Endometrium (tissue), 2 donors: ENCODE measurements around the gene CLEC16A.
"Not testable (repeated sequence)": the region's sequence is repeated elsewhere in the genome, so short reads cannot be mapped to it uniquely, and the experiment has no call there.

ENCODE experiments used
- FAIRE-seq: peaks from 2 replicates; lab custom pipeline; 2012; peaks lifted over from hg19 to GRCh38; lab: Jason Lieb, UNC
- donor health status: control.
- donor health status: control.

Gene CLEC16A

DNA sequence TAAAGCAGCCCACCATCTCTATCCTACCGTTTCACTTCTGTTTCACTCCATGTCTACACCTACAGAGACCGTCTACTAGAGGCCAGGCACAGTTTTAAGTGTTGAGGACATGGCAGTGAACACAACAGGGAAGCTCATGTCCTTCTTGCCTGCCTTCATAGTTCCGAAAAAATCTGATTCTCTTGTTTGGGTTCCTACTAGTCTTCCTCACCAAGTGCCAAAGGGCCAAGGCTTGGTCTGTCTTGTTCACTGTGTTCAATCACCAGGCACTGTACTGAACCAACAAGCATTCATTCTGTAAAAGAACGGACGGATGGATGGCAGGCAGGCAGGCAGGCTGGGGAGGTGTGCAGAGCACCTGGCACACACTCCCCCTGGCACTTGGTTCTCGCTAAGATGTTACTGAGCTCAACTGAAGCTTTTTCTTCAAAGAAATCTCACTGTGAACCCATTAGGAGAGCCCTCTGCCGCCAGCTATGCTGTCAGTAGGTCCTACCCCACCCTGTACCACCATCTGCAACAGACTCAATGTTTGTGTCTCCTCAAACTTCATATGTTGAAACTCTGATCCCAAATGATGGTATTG lies 4.6 kb upstream of the CLEC16A start:
- no peak for FAIRE-seq

DNA sequence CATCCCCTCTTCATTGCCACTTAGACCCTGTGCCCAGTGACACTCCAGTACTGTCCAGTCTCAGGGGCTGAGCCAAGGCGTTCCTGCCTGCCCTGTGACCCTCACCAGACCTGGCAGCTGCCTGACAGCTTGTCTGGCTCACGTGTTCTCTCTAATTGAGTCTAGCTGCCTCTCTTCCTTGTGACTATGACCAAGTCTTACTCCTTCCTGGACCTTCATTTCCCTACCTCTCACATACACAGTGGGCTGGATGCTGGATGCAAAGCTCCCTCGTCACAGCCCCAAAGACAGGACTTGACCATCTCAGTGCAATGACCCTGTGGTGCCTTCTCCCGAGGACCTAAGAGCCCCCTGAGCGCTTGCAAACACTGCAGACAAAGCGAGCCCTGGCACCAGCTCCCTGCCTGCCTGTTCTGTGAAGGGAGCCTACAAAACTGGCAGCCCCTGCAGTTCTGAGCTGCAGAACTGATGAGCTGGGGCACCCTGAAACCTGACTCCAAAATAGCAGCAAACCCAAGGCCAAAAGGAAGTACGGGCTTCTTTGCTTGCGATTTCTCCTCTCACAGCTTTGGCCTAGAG lies 3.8 kb upstream of the CLEC16A start:
- FAIRE-seq = no peak

DNA sequence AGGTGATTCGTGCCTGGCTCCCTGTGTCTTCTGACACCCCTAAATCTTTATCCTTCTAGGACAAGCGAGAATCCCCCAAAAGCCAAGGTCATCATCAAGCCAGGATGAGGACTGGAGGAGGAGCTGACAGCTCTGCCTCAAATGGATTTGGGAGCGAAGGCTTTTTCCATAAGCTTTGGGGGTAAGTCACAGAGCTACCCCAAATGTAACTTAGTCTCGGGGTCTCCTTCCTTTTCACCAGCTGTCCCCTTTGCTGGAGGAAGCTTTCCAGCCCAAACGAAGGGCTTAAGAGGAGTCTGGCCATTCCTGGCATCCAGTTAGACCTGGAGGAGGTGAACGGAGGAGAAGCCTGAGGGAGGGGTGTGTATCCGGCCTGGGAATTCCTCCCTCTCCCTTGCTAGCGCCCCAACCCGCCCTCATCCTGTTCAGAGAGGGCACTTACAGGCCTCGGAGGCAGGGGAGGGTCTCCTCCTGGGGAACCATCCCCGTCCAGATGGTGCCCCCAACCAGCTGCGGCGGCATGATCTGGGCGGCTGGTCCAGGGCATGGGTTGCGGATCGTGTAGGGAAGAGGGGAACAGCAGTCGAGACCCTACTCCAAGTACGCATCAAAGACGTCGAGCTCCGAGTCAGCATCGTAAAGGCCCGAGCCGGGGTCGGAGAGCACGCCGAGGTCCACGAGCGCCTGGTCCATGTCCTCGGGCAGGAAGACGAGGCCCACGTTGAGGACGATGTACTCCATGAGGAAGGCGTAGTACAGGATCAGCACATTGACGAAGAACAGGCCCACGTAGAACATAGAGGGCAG lies 3.0 kb upstream of the CLEC16A start:
- no peak for FAIRE-seq

DNA sequence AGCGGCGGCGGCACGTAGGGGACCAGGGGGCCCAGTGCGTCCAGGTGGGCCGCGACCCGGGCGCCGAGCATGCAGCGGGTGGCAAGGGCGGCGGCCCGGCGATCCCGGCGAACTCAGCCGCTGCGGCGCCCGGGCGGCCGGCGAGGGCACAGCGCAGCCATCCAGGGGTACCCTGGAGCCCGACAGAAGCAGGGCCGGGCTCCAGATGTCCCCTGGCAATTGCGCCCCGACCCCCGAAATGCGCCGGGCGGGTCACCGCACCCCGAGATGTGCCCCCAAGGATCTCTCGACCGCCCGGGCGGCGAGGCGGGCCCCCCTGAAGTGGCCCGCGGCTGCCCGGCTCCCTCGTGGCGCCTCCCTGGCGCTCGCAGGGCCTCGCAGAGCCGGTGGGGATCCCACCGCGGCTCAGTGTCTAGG lies 2.4 kb upstream of the CLEC16A start:
- not testable (repeated sequence) for FAIRE-seq

DNA sequence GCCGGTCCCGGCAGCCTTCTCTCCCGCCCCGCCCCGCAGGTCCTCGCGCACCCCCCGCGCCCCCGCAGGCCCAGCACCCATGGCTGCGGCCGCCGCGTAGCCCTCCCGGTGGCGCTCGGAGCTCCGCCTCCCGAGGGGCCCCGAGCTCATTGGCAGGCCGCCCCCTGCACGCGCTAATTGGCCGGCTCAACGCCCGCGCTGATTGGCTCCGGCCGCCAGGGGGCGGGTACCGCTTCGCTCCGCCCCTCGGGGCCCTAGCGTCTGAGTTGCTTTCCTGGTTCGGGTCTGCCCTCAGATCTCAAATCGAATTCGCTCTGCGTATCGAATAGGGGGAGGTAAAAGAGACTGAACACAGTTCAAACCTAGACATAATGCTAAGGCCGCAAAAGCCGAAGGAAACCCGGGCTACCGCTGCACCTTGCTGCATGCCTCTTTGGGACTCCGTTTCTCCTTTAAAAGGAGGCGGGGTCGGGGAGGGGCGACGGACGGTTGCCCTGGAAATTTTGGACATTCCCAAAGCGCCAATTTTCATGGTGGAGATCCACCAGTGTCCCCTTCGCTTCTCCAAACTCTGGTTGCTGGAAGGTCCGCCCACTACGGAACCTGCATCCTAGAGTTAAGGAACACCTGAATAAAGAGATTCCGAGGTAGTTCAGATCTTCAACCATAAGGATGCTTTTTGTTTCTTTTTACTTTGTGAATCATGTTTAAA lies 1.9 kb upstream of the CLEC16A start, which contains the start of gene DEXI:
DEXI (minus strand) TSS at position 117 of the 712 bp plus-strand sequence. CDS start 463 bp downstream, outside the sequence.
- FAIRE-seq = no peak

DNA sequence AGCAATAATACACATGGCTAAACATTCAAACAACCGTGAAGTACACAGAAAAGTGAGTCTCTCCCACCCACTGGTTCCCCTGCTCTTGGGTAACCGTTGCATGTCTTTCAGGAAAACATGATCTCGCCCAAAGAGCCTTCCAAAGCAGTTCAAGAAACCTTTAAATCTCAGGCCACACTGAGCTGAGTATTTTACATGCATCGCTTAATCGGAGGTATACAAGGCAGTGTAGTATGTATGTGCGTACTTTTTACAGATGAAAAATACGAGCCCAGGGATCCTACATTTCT lies 1.4 kb upstream of the CLEC16A start:
- FAIRE-seq = no peak

DNA sequence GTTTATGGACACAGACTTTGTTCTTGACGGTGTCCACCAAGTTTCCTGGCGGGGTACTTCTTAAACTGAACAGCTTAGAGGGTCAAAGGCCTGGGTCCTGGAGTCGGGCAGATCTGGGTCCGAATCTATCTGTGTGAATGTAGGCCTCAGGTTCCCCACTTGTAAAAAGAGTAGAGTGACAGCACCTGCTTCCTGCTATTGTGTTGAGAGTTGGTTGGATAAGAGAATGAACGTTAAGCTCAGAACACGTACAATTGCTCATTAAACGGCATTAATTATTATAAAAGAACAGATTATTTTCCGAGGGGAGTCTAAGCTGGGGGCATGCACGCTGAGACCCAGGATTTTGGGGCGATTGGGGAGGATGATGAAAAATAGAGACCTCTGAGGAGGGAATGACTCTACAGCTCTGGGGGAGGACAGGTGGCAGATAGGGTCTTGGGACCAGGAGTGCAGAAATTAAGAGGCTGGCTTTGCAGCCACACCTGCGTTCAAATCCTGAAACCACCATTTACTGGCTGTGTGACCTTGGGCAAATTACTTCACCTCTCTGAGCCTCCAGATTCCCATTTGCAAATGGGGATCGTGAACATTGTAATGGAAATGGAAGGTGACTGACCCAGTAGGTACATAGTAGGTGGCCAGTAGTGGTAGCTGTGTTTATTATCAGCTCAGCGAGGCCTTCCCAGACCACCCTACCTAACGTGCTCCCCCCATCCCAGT lies 862 bp downstream of the CLEC16A start:
- FAIRE-seq = no peak

DNA sequence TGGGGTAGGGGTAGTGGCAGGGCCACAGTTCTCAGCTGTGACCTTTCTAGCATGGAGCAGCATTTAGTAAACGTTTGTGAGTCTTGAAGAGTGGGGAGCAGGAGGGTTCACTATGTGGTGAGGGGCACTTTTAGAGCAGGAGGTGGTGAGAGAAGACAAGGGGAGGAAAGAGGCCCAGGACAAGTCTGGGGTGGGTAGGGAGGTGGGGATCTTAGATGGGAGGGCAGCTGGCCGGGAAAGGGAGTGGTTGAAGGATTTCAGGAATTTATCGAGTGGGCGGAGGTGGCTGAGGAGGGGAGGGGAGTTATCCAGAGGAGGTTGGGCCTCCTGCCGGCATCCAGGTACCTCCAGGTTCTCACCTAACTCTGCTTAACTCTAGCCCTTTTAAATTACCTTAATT lies 1.9 kb downstream of the CLEC16A start:
- no peak for FAIRE-seq

DNA sequence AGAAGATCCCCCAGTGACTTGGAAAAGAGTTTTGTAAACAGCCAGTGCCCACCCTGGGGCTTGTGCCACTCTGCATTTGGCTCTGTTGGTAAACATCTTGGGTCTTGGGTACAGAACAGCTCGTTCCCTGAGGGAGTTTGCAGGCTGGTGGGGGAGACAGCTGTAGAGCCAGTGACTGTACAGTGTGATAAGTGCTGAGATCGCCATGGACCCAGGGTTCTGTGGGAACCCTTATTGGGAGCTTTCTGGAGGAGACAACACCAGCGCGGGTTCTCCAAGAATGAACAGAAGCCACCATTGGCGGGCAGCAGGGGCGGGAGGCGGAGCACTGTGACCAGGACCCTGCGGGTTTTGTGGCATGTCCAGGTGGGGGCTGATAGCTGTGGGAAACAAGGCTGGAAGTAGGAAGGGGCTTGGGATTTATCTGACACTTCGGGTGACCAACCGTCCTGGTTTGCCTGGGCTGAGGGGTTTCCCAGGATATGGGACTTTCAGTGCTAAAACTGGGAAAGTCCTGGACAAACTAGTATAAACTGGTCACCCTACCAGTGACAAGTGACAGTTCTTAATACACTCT lies 2.9 kb downstream of the CLEC16A start:
- no peak for FAIRE-seq

DNA sequence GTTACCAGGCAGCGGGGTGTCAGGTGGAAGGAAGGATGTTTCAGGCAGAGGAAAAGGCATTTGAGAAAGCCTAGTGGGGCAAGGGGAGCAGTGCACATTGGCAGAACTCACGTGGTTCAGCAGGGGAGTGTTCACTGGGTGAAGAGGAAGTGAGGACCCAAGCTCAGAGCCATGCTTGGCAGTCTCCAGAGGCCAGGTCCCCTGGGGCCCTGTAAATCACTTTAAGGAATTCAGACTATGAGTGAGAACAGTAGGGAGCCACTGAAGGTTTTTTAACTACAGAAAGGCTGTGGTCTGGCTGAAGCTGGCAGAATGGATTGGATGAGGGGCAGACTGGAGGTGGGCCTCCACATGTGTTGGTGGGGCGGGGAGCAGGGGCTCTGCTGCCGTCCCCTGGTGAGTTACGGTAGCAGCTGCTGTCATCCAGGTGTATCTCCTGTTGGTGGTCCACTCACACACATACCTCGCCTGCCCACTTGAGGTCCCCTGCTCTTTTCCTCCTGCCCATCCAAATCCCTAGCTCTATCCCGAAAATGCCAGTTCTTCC lies 5.1 kb downstream of the CLEC16A start:
- FAIRE-seq = no peak

DNA sequence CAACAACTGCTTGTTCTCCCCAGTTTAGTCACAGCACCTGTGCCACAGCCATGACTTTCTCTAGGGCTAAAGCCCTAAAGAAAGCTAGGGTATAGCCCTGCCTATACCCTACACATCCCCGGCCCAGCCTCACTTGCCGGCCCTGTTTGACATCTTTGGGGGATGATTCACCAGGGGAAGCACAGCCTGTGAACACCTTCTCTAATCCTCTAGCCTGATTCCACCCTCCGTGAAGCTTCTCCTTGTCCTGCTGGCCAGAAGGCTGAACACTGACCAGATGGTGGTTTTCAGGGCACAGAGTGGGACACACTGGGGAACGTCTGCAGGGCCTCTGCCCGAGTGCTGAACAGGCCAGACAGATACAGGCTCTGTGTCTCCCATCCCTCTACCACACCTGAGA lies 6.0 kb downstream of the CLEC16A start:
- FAIRE-seq = no peak

DNA sequence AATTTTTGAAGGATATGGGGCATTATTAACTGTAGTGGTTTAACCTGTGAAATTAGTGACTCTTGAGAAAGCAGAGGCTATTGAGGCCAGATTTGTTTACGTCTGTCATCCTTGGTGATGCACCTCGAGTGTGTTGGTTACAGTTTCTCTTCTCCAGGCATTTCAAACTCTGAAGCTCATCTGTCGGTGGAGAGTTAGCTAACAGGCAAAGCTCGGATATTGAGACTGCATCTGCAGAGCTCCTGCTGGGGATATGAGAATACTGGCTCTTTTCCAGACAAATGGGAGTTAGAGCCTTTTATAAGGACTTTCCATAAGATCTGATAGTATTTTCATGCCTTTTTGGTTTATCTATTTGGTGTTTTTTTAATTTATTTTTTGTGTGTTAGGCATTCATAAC lies 6.7 kb downstream of the CLEC16A start:
- FAIRE-seq = no peak

DNA sequence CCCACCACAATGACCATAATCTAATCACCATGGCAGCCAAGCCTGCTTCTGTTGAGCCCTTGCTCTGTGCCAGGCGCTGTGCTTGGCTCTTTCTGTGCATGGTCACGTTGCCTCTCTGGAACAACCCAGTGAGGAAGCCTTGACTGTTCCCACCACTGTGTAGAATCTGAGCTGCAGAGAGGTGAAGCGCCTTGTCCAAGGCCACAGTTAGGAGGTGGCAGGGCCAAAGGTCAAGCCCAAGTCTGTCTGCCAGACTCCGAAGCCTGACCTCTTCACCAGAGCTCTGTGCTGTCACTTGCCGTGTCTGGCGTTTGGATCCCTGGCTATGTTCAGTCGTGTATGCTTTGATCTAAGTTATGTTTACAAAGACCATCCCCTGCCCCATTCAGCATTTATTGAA lies 10.5 kb downstream of the CLEC16A start:
- FAIRE-seq = no peak

DNA sequence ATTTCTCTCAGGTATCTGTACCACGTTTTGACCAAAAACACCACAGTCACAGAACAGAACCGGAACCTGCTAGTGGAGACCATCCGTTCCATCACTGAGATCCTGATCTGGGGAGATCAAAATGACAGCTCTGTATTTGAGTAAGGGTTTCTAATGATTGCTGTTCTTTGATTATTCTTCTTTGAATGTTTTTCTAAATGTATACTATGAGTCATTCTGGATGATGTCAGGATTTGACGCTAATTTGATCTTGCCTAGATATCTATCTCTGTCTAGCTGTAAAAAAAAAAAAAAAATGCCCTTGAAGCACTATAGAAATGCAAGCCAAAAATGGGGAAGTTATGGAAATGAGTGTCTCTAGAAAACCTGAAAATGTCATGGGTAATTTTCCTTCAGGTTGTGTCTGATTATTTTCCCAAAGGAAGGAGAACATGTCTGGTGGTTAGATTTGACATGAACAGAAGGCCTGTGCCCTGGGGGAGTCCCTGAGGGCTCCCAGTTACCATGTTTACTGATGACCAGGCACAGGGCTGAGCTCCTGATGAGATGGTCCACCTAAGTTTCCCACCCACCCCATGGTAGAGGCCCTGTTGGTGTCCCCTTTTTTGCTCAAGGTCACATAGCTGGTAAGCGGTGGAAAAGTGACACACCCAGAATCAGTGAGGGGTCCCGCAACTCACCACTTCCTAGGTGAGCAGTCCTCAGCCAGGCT lies 13.6 kb downstream of the CLEC16A start:
- FAIRE-seq = no peak

DNA sequence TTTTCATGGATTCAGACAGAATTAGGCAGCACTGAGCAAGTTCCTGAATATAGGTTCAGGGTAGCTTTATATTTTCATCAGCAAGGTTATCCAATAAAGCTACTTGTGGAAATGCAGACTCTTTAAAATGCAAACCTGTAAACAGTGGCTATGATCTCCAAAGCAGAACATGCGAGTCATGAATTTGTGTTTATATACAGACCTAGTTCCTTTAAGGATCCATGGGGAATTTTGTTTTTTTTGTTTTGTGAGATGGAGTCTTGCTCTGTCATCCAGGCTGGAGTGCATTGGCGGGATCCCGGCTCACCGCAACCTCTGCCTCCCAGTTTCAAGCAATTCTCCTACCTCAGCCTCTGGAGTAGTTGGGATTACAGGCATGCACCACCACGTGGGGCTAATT lies 14.8 kb downstream of the CLEC16A start:
- FAIRE-seq = no peak

DNA sequence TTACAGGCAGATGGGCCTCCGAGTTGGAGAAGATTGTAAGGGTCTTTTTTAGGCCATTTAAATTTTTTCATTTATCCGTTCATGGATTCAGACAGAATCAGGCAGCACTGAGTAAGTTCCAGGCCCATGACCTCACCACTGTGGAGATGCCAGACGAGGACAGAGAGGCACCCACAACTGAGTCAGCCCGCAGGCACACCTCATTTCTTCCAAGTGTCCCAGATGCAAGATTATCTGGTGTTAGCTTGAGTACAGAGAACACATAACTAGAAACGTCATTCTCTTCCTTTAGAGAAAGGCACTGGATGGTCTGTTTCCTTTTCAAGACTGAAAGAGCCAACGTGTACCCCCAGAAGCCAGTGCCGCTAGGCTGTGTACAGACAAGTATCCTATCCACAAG lies 16.9 kb downstream of the CLEC16A start:
- FAIRE-seq = no peak

DNA sequence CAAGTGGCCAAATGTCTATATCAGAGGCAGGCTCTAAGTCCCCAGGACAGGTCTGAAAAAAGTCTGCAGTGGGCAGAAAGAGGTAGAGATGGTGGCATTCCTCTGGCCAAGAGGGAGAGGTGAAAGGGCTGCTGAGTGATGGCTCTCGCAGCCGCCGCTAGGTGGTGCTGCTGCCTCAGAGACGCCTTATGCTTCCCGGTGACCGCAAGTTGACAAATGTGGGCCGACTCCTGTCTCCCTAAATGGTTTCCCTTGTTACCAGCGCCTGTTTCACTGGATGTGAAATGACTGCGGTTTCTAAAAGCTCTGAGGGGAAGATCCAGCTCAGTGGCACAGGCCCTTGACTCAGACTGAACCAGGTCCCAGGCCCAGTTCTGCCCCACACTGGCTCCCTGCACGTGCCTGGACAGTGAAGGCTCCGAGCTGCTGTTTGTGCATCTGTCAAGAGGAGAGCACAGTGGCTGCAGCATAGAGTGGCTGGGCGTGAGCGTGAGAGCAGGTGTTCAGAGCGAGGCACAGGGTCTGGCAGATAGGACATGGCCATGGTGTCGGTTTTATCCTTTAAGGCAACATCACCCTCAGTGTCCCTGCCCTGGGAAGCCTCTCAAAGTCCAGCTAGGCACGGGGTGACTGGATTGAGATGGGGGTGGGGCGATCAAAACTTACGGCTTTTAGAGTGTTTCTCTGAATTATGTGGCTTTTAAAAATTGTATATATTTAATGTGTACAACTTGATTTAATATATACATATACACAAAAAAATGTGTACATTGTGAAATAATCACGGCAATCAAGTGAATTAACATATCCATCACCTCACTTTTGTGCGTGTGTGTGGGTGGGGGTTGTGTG lies 19.9 kb downstream of the CLEC16A start:
- FAIRE-seq = no peak

DNA sequence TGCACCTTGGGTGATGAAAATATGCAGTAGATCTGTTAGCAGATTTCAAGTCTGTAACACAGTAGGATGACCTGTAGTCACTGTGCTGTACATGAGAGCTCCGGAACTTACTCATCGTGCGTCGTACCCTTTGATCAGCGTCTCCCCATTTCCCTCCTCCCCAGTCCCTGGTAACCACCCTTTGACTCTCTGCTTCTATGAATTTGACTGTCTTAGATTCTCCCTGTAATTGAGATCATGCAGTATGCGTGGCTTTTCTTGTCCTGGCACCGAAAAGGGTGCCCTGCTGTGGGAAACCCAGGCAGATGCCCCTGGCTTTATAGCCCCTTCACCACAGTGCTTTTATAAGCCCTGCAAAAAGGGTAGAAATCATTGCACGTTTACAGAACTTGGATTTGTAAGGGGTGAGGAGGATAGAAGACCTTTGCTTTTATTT lies 20.5 kb downstream of the CLEC16A start:
- FAIRE-seq = no peak

DNA sequence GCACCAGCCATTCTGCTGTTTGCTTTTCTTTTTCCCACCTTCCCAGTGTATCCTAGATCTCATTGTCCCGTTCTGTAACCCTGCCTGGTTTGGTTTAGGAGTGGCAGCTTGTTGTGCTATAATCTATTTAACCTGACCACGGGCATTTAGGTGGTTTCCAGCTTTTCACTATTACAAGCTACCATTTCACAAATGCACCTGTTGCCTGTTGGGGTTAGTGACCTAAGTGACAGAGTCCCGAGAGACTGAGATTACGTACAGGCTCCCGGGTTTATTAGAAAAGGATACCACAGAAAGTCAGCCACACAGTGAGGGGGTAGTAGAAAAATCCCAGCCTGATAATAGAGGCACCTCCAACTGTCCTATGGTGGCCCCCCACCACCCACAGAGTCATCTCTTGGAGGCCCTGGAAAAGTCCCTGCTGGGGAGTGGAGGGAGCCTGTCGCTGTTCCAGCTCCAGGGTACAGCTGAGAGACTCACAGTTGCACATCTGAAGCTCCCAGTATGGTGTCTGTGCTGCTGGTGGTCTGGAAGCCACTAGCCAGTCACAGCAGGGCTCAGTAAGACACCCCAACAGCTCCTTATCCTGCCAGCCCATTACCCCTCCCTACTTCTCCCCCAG lies 21.2 kb downstream of the CLEC16A start:
- FAIRE-seq = no peak

DNA sequence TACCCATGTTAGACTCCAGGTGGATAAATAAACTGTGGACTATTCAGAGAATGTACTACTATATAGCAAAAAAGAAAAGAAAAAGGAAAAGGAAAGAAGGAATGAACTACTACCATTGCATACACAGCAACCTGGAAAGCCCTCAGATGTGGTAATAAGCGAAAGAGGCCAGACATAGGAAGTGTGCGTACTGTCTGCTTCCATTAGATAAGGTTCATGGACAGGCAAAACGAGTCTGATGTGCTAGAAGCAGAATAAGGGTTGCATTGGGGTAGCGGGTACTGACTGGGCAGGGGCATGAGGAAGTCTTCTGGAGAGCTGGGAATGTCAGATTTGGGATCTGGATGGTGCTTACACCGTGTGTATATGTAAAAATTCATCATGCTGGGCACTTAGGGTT lies 21.8 kb downstream of the CLEC16A start:
- no peak for FAIRE-seq
